IPS-NIHi7 (cell line): Measurements from ENCODE around the gene NR4A1.

Experiments
- DNase-seq: peaks from one replicate; pipeline ENCODE4 v3.0.0; 2012; ENCODE audit warnings: mixed read lengths; ENCODE audit errors: extremely low spot score

NR4A1 gene

GRCh38 chr12:52041695-52042123 lies 9.5 kb upstream of the NR4A1 start:
- DNase-seq: peak; percentile 51

GRCh38 chr12:52042706-52043385 lies 8.4 kb upstream of the NR4A1 start:
- DNase-seq: no peak

- no peak for DNase-seq
Measured at GRCh38 chr12:52043386-52044212, 7.6 kb upstream of the NR4A1 start.

GRCh38 chr12:52044292-52044983 lies 6.8 kb upstream of the NR4A1 start:
- DNase-seq: no peak

- no peak for DNase-seq
Measured at GRCh38 chr12:52045794-52046199, 5.4 kb upstream of the NR4A1 start.

- no peak for DNase-seq
Measured at GRCh38 chr12:52046859-52047258, 4.4 kb upstream of the NR4A1 start.

- DNase-seq: no peak
Measured at GRCh38 chr12:52049286-52049685, 2.0 kb upstream of the NR4A1 start.

- DNase-seq: no peak
Measured at GRCh38 chr12:52049688-52050087, 1.6 kb upstream of the NR4A1 start.

- DNase-seq: peak; percentile 64
Measured at GRCh38 chr12:52050116-52050757, 1.0 kb upstream of the NR4A1 start.

GRCh38 chr12:52052468-52053186 lies 1.4 kb downstream of the NR4A1 start:
- no peak for DNase-seq

- no peak for DNase-seq
Measured at GRCh38 chr12:52053536-52054209, 2.4 kb downstream of the NR4A1 start.

- DNase-seq: no peak
Measured at GRCh38 chr12:52054231-52054832, 3.1 kb downstream of the NR4A1 start.

GRCh38 chr12:52054833-52055730 lies 3.8 kb downstream of the NR4A1 start:
- DNase-seq: no peak

GRCh38 chr12:52055731-52056711 lies 4.8 kb downstream of the NR4A1 start:
- no peak for DNase-seq

- DNase-seq: no peak
Measured at GRCh38 chr12:52056801-52057637, 5.8 kb downstream of the NR4A1 start.

GRCh38 chr12:52057638-52058576 lies 6.7 kb downstream of the NR4A1 start:
- DNase-seq: no peak
